HCT116 (cell line): Measurements from ENCODE around the gene ZBED2.

Experiments
- TF ChIP-seq, protein P1 (sequence below), 3 experiments: fragments of 200-600 bp in 1 of 3; sonication (generic) in 1 of 3; IDR thresholded peaks in 2 of 3; conservative IDR thresholded peaks in 1 of 3; 2 replicates each; pipeline ENCODE4 v1.5.1; 2012 to 2017; ENCODE audit warnings: low read depth in 2 of 3, low read length in 2 of 3, antibody characterized with exemption in 1 of 3, borderline replicate concordance in 1 of 3, control low read depth in 1 of 3, mild to moderate bottlenecking in 1 of 3, mixed read lengths in 1 of 3, mixed run types in 1 of 3, moderate library complexity in 1 of 3; ENCODE audit not compliant: insufficient read depth in 1 of 3
- TF ChIP-seq, protein P2 (sequence below): IDR thresholded peaks from 2 replicates; pipeline ENCODE4 v1.6.1; 2012

DNA sequence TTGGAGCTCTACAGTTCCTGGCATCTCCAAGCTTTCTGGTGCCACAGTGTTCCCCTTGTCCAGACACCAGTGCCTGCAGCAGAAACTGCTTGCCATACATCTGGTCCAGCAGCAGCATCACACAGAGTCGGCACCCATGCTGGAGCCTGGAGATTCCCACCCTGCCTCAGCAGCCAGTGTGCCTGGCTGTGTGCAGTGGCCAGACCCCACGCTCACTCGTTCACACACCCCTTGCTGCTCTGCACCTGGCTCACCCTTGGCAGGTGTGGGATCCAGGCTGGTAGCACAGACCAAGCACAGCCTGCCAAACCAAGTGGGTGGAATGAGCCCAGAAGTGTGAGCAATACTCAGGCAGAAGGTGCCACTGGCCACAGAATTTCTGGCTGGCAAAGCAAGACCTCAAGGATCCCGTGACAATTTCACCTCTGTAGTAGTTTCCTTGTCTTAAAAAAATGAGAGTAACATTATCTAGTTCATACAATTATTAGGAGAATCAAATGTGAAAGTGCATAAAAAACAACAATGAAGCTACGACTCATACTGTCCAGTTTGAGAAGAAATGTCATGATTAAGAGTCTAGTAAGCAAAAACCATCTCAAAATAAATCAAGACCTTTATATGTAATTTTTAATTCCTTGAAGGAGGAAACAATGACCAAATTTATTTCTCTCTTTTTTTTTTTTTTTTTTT is 22.9 kb upstream of the ZBED2 start:
- TF ChIP-seq, protein P1, sequence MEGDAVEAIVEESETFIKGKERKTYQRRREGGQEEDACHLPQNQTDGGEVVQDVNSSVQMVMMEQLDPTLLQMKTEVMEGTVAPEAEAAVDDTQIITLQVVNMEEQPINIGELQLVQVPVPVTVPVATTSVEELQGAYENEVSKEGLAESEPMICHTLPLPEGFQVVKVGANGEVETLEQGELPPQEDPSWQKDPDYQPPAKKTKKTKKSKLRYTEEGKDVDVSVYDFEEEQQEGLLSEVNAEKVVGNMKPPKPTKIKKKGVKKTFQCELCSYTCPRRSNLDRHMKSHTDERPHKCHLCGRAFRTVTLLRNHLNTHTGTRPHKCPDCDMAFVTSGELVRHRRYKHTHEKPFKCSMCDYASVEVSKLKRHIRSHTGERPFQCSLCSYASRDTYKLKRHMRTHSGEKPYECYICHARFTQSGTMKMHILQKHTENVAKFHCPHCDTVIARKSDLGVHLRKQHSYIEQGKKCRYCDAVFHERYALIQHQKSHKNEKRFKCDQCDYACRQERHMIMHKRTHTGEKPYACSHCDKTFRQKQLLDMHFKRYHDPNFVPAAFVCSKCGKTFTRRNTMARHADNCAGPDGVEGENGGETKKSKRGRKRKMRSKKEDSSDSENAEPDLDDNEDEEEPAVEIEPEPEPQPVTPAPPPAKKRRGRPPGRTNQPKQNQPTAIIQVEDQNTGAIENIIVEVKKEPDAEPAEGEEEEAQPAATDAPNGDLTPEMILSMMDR (IDR thresholded peaks at IDR 0.05 in 2 of 3, conservative IDR thresholded peaks at IDR 0.05 in 1 of 3; ENCODE audit: borderline replicate concordance in 1 of 3, insufficient read depth in 1 of 3, low read depth in 2 of 3, low read length in 2 of 3): no peak
- TF ChIP-seq, protein P2, sequence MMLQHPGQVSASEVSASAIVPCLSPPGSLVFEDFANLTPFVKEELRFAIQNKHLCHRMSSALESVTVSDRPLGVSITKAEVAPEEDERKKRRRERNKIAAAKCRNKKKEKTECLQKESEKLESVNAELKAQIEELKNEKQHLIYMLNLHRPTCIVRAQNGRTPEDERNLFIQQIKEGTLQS: no peak
